GM21390 (cell line): ENCODE data around the gene PRIM2.
"Not testable (repeated sequence)": the region's sequence is repeated elsewhere in the genome, so short reads cannot be mapped to it uniquely, and the experiment has no call there.

ENCODE experiments used
- ATAC-seq: cut with Tn5 transposase; IDR thresholded peaks from one replicate; pipeline ENCODE4 v1.9.1; 2021; ENCODE audit not compliant: unreplicated experiment

Gene PRIM2

GRCh38 chr6:57443181-57443580, 125.8 kb downstream of the PRIM2 start:
- ATAC-seq, result not testable (repeated sequence)

GRCh38 chr6:57444787-57445186, 127.4 kb downstream of the PRIM2 start:
- ATAC-seq, result not testable (repeated sequence)

- peak; percentile 41 for ATAC-seq
Measured at GRCh38 chr6:57445379-57445778, 127.9 kb downstream of the PRIM2 start.

- ATAC-seq, result peak; percentile 78
Measured at GRCh38 chr6:57445790-57446468, 128.5 kb downstream of the PRIM2 start.

GRCh38 chr6:57449496-57450066, 132.2 kb downstream of the PRIM2 start:
- not testable (repeated sequence) for ATAC-seq

GRCh38 chr6:57459781-57460180, 142.4 kb downstream of the PRIM2 start:
- ATAC-seq, result not testable (repeated sequence)

GRCh38 chr6:57461022-57461421, 143.6 kb downstream of the PRIM2 start:
- not testable (repeated sequence) for ATAC-seq

GRCh38 chr6:57463809-57464208, 146.4 kb downstream of the PRIM2 start:
- ATAC-seq, result not testable (repeated sequence)

GRCh38 chr6:57465968-57466367, 148.5 kb downstream of the PRIM2 start:
- ATAC-seq, result not testable (repeated sequence)

- ATAC-seq, result no peak
Measured at GRCh38 chr6:57469072-57469471, 151.6 kb downstream of the PRIM2 start.

- ATAC-seq, result not testable (repeated sequence)
Measured at GRCh38 chr6:57470148-57470547, 152.7 kb downstream of the PRIM2 start.

- ATAC-seq, result not testable (repeated sequence)
Measured at GRCh38 chr6:57471314-57471864, 154.0 kb downstream of the PRIM2 start.

GRCh38 chr6:57472861-57473362, 155.5 kb downstream of the PRIM2 start:
- not testable (repeated sequence) for ATAC-seq

- ATAC-seq, result not testable (repeated sequence)
Measured at GRCh38 chr6:57474862-57475475, 157.5 kb downstream of the PRIM2 start.

GRCh38 chr6:57475656-57476055, 158.2 kb downstream of the PRIM2 start:
- not testable (repeated sequence) for ATAC-seq

- ATAC-seq, result not testable (repeated sequence)
Measured at GRCh38 chr6:57480194-57480593, 162.8 kb downstream of the PRIM2 start.

GRCh38 chr6:57481121-57481520, 163.7 kb downstream of the PRIM2 start:
- ATAC-seq, result not testable (repeated sequence)

GRCh38 chr6:57482471-57482870, 165.0 kb downstream of the PRIM2 start:
- not testable (repeated sequence) for ATAC-seq

- ATAC-seq, result not testable (repeated sequence)
Measured at GRCh38 chr6:57486494-57487081, 169.2 kb downstream of the PRIM2 start.

- not testable (repeated sequence) for ATAC-seq
Measured at GRCh38 chr6:57488551-57488950, 171.1 kb downstream of the PRIM2 start.

GRCh38 chr6:57489887-57490286, 172.5 kb downstream of the PRIM2 start:
- not testable (repeated sequence) for ATAC-seq
